ENCODE data around the gene PIPOX.

The PIPOX gene

GRCh38 chr17:29095439-29095838 lies 52.5 kb downstream of the PIPOX start:
- no peak overlapping the region for H3K4me2 ChIP-seq (ENCODE audit: low read length)
- H3K9me3 ChIP-seq (ENCODE audit: low read length): no peaks in the 10 kb centered on the region
- H3F3A ChIP-seq (ENCODE audit: insufficient read depth, low read length): no peaks in the 10 kb centered on the region
- H3K4me3 ChIP-seq (ENCODE audit: low read depth, low read length, poor library complexity, severe bottlenecking): no peak overlapping the region
- H3K9ac ChIP-seq (ENCODE audit: low read length): no peak overlapping the region
- no peaks in the 10 kb centered on the region for H3K27me3 ChIP-seq (ENCODE audit: insufficient read depth, low read length)
- H3K27ac ChIP-seq (ENCODE audit: low read depth, low read length, poor library complexity, severe bottlenecking): no peak overlapping the region
- H3K36me3 ChIP-seq (ENCODE audit: insufficient read depth, low read length): peaks cover 78% of the 10 kb centered on the region
- H3K9me2 ChIP-seq (ENCODE audit: low read depth, low read length): no peaks in the 10 kb centered on the region
- no peaks in the 10 kb centered on the region for H4K20me1 ChIP-seq (ENCODE audit: insufficient read depth, low read length)
- no peaks in the 10 kb centered on the region for H3K79me2 ChIP-seq (ENCODE audit: insufficient read depth, low read length)
- no peaks in the 10 kb centered on the region for H3K4me1 ChIP-seq (ENCODE audit: insufficient read depth, low read length, severe bottlenecking)
- H2AFZ ChIP-seq (ENCODE audit: low read length): no peak overlapping the region
- TF ChIP-seq CTCF (IDR thresholded peaks at IDR 0.05; ENCODE audit: low read length) (no peak), EZH2 (IDR thresholded peaks at IDR 0.05; ENCODE audit: borderline replicate concordance, low read length) (no peak)

- Histone ChIP-seq H2AFZ (ENCODE audit: low read length) (no peak overlapping the region), H4K20me1 (ENCODE audit: insufficient read depth, low read length) (no peaks in the 10 kb centered on the region), H3K27ac (ENCODE audit: low read depth, low read length, poor library complexity, severe bottlenecking) (no peak overlapping the region), H3K9me2 (ENCODE audit: low read depth, low read length) (no peaks in the 10 kb centered on the region), H3K9ac (ENCODE audit: low read length) (no peak overlapping the region), H3K4me1 (ENCODE audit: insufficient read depth, low read length, severe bottlenecking) (no peaks in the 10 kb centered on the region), H3K27me3 (ENCODE audit: insufficient read depth, low read length) (no peaks in the 10 kb centered on the region), H3K79me2 (ENCODE audit: insufficient read depth, low read length) (no peaks in the 10 kb centered on the region), H3K4me2 (ENCODE audit: low read length) (no peak overlapping the region), H3F3A (ENCODE audit: insufficient read depth, low read length) (no peaks in the 10 kb centered on the region), H3K9me3 (ENCODE audit: low read length) (no peaks in the 10 kb centered on the region), H3K36me3 (ENCODE audit: insufficient read depth, low read length) (peaks cover 71% of the 10 kb centered on the region), H3K4me3 (ENCODE audit: low read depth, low read length, poor library complexity, severe bottlenecking) (no peak overlapping the region)
- TF ChIP-seq EZH2 (IDR thresholded peaks at IDR 0.05; ENCODE audit: borderline replicate concordance, low read length) (no peak), CTCF (IDR thresholded peaks at IDR 0.05; ENCODE audit: low read length) (no peak)
Observed at GRCh38 chr17:29096094-29096493, 53.2 kb downstream of the PIPOX start.

GRCh38 chr17:29099527-29099926 lies 56.6 kb downstream of the PIPOX start:
- H3K27ac ChIP-seq (ENCODE audit: low read depth, low read length, poor library complexity, severe bottlenecking): no peak overlapping the region
- no peaks in the 10 kb centered on the region for H3K9me3 ChIP-seq (ENCODE audit: low read length)
- no peak overlapping the region for H3K4me3 ChIP-seq (ENCODE audit: low read depth, low read length, poor library complexity, severe bottlenecking)
- peaks cover 60% of the 10 kb centered on the region; the same call in 1 of the 2 replicates for H3K36me3 ChIP-seq (ENCODE audit: insufficient read depth, low read length)
- H3K4me2 ChIP-seq (ENCODE audit: low read length): no peak overlapping the region
- H3F3A ChIP-seq (ENCODE audit: insufficient read depth, low read length): no peaks in the 10 kb centered on the region
- TF ChIP-seq CTCF (IDR thresholded peaks at IDR 0.05; ENCODE audit: low read length) (no peak), EZH2 (IDR thresholded peaks at IDR 0.05; ENCODE audit: borderline replicate concordance, low read length) (no peak)
- no peaks in the 10 kb centered on the region for H4K20me1 ChIP-seq (ENCODE audit: insufficient read depth, low read length)
- no peaks in the 10 kb centered on the region for H3K4me1 ChIP-seq (ENCODE audit: insufficient read depth, low read length, severe bottlenecking)
- no peaks in the 10 kb centered on the region for H3K9me2 ChIP-seq (ENCODE audit: low read depth, low read length)
- H2AFZ ChIP-seq (ENCODE audit: low read length): no peak overlapping the region
- no peaks in the 10 kb centered on the region for H3K79me2 ChIP-seq (ENCODE audit: insufficient read depth, low read length)
- H3K9ac ChIP-seq (ENCODE audit: low read length): no peak overlapping the region
- H3K27me3 ChIP-seq (ENCODE audit: insufficient read depth, low read length): no peaks in the 10 kb centered on the region
